ENCODE results near the gene CHRNA10.
"Not testable (repeated sequence)": the region's sequence is repeated elsewhere in the genome, so short reads cannot be mapped to it uniquely, and the experiment has no call there.

- TF ChIP-seq, protein P1, sequence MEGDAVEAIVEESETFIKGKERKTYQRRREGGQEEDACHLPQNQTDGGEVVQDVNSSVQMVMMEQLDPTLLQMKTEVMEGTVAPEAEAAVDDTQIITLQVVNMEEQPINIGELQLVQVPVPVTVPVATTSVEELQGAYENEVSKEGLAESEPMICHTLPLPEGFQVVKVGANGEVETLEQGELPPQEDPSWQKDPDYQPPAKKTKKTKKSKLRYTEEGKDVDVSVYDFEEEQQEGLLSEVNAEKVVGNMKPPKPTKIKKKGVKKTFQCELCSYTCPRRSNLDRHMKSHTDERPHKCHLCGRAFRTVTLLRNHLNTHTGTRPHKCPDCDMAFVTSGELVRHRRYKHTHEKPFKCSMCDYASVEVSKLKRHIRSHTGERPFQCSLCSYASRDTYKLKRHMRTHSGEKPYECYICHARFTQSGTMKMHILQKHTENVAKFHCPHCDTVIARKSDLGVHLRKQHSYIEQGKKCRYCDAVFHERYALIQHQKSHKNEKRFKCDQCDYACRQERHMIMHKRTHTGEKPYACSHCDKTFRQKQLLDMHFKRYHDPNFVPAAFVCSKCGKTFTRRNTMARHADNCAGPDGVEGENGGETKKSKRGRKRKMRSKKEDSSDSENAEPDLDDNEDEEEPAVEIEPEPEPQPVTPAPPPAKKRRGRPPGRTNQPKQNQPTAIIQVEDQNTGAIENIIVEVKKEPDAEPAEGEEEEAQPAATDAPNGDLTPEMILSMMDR (IDR thresholded peaks at IDR 0.05) = not testable (repeated sequence)
- TF ChIP-seq FOSL2 (IDR thresholded peaks at IDR 0.05; ENCODE audit: borderline replicate concordance, low read depth); EP300 (IDR thresholded peaks at IDR 0.05; ENCODE audit: borderline replicate concordance in 1 of 2, low read depth in 1 of 2, low read length in 1 of 2); TAF1 (IDR thresholded peaks at IDR 0.05; ENCODE audit: borderline replicate concordance, low read depth, low read length); YY1 (IDR thresholded peaks at IDR 0.05; ENCODE audit: low read depth); RXRA (IDR thresholded peaks at IDR 0.05; ENCODE audit: borderline replicate concordance, low read depth); SMC3 (IDR thresholded peaks at IDR 0.05; ENCODE audit: low read depth, low read length); NFIC (IDR thresholded peaks at IDR 0.05; ENCODE audit: borderline replicate concordance); RFX5 (IDR thresholded peaks at IDR 0.05; ENCODE audit: low read length); POLR2AphosphoS5 (IDR thresholded peaks at IDR 0.05; ENCODE audit: low read depth, low read length); TCF12 (IDR thresholded peaks at IDR 0.05): not testable (repeated sequence)
- TF ChIP-seq, protein P2, sequence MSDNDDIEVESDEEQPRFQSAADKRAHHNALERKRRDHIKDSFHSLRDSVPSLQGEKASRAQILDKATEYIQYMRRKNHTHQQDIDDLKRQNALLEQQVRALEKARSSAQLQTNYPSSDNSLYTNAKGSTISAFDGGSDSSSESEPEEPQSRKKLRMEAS (IDR thresholded peaks at IDR 0.05; ENCODE audit: low read depth) = not testable (repeated sequence)
- TF ChIP-seq, protein P3, sequence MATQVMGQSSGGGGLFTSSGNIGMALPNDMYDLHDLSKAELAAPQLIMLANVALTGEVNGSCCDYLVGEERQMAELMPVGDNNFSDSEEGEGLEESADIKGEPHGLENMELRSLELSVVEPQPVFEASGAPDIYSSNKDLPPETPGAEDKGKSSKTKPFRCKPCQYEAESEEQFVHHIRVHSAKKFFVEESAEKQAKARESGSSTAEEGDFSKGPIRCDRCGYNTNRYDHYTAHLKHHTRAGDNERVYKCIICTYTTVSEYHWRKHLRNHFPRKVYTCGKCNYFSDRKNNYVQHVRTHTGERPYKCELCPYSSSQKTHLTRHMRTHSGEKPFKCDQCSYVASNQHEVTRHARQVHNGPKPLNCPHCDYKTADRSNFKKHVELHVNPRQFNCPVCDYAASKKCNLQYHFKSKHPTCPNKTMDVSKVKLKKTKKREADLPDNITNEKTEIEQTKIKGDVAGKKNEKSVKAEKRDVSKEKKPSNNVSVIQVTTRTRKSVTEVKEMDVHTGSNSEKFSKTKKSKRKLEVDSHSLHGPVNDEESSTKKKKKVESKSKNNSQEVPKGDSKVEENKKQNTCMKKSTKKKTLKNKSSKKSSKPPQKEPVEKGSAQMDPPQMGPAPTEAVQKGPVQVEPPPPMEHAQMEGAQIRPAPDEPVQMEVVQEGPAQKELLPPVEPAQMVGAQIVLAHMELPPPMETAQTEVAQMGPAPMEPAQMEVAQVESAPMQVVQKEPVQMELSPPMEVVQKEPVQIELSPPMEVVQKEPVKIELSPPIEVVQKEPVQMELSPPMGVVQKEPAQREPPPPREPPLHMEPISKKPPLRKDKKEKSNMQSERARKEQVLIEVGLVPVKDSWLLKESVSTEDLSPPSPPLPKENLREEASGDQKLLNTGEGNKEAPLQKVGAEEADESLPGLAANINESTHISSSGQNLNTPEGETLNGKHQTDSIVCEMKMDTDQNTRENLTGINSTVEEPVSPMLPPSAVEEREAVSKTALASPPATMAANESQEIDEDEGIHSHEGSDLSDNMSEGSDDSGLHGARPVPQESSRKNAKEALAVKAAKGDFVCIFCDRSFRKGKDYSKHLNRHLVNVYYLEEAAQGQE (IDR thresholded peaks at IDR 0.05; ENCODE audit: low read depth, low read length) = not testable (repeated sequence)
- TF ChIP-seq, protein P4, sequence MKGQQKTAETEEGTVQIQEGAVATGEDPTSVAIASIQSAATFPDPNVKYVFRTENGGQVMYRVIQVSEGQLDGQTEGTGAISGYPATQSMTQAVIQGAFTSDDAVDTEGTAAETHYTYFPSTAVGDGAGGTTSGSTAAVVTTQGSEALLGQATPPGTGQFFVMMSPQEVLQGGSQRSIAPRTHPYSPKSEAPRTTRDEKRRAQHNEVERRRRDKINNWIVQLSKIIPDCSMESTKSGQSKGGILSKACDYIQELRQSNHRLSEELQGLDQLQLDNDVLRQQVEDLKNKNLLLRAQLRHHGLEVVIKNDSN (IDR thresholded peaks at IDR 0.05; ENCODE audit: borderline replicate concordance, low read depth) = not testable (repeated sequence)
Observed at GRCh38 chr11:3643102-3643546, 28.1 kb downstream of the CHRNA10 start.

Data from SK-N-SH (cell line).